ENCODE measurements around the gene ZNF79. TPM values are rescaled to one million over a fixed set of nuclear protein-coding genes. Genes with fewer than 3 reads are reported as not detected.

The ZNF79 gene
- total and polyA plus RNA-seq, 12 donors, result 5.5 to 16.5 (median 10.6) TPM

- Histone ChIP-seq H3K4me1 (replicated peaks in 1 of 2) (no peaks in the 10 kb centered on the region), H3K9me3 (replicated peaks in 1 of 3) (no peaks in the 10 kb centered on the region), H3K4me3 (no peak overlapping the region), H3K27me3 (no peaks in the 10 kb centered on the region), H3K36me3 (replicated peaks in 1 of 2) (peaks cover 0 to 49% of the 10 kb centered on the region in 2 donors), H3K27ac (no peak overlapping the region)
- intact Hi-C loops (cut with DNase I), result no loop called here
- 85 to 95% (median 86%) methylated on average over 8 of the region's 8 CpGs for WGBS, 4 donors
- no peak for DNase-seq
- no peak for TF ChIP-seq POLR2A (IDR thresholded peaks at IDR 0.05)
- TF ChIP-seq, protein P1, sequence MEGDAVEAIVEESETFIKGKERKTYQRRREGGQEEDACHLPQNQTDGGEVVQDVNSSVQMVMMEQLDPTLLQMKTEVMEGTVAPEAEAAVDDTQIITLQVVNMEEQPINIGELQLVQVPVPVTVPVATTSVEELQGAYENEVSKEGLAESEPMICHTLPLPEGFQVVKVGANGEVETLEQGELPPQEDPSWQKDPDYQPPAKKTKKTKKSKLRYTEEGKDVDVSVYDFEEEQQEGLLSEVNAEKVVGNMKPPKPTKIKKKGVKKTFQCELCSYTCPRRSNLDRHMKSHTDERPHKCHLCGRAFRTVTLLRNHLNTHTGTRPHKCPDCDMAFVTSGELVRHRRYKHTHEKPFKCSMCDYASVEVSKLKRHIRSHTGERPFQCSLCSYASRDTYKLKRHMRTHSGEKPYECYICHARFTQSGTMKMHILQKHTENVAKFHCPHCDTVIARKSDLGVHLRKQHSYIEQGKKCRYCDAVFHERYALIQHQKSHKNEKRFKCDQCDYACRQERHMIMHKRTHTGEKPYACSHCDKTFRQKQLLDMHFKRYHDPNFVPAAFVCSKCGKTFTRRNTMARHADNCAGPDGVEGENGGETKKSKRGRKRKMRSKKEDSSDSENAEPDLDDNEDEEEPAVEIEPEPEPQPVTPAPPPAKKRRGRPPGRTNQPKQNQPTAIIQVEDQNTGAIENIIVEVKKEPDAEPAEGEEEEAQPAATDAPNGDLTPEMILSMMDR (IDR thresholded peaks at IDR 0.05), result no peak
These were observed 64.8 kb downstream of the ZNF79 start for GRCh38 chr9:127488946-127489345.

- intact Hi-C loops (cut with DNase I), result no loop called here
- Histone ChIP-seq H3K27ac (no peak overlapping the region), H3K4me3 (no peak overlapping the region), H3K9me3 (replicated peaks in 1 of 3) (no peaks in the 10 kb centered on the region), H3K4me1 (replicated peaks in 1 of 2) (peaks cover under 1 to 3% of the 10 kb centered on the region in 2 donors), H3K36me3 (replicated peaks in 1 of 2) (peaks cover 0 to 50% of the 10 kb centered on the region in 2 donors), H3K27me3 (no peaks in the 10 kb centered on the region)
- DNase-seq, result no peak
- no peak for TF ChIP-seq POLR2A (IDR thresholded peaks at IDR 0.05)
- TF ChIP-seq, protein P1 (IDR thresholded peaks at IDR 0.05), result peak in 1 of 6 experiments; percentile 5
- WGBS, 4 donors, result 68 to 92% (median 75%) methylated on average over 5 to 22 of the region's 22 CpGs
These were observed 65.4 kb downstream of the ZNF79 start for GRCh38 chr9:127489471-127490115.

GRCh38 chr9:127490535-127491230 lies 66.5 kb downstream of the ZNF79 start:
- Histone ChIP-seq H3K27me3 (no peaks in the 10 kb centered on the region), H3K4me3 (no peak overlapping the region), H3K36me3 (replicated peaks in 1 of 2) (peaks cover 0 to 45% of the 10 kb centered on the region in 2 donors), H3K4me1 (replicated peaks in 1 of 2) (peaks cover 9 to 14% of the 10 kb centered on the region in 2 donors), H3K27ac (no peak overlapping the region), H3K9me3 (replicated peaks in 1 of 3) (no peaks in the 10 kb centered on the region)
- intact Hi-C loops (cut with DNase I), result no loop called here
- TF ChIP-seq, protein P1 (IDR thresholded peaks at IDR 0.05), result no peak
- no peak for TF ChIP-seq POLR2A (IDR thresholded peaks at IDR 0.05)
- no peak for DNase-seq
- WGBS, 4 donors, result 88 to 97% (median 91%) methylated on average over 9 of the region's 9 CpGs

- DNase-seq, result no peak
- Histone ChIP-seq H3K4me3 (no peak overlapping the region), H3K27me3 (no peaks in the 10 kb centered on the region), H3K36me3 (replicated peaks in 1 of 2) (peaks cover 0 to 37% of the 10 kb centered on the region in 2 donors), H3K4me1 (replicated peaks in 1 of 2) (peaks cover 14 to 22% of the 10 kb centered on the region in 2 donors), H3K9me3 (replicated peaks in 1 of 3) (no peaks in the 10 kb centered on the region), H3K27ac (no peak overlapping the region)
- TF ChIP-seq POLR2A (IDR thresholded peaks at IDR 0.05), result no peak
- TF ChIP-seq, protein P1 (IDR thresholded peaks at IDR 0.05), result no peak
- intact Hi-C loops (cut with DNase I), result no loop called here
- 89 to 92% (median 90%) methylated on average over 8 to 10 of the region's 10 CpGs; no CpG with 5 or more reads in 1 of the 4 donors for WGBS, 4 donors
These were observed 67.3 kb downstream of the ZNF79 start for GRCh38 chr9:127491516-127491915.
